ENCODE measurements around the gene CYP1A1.

DNA sequence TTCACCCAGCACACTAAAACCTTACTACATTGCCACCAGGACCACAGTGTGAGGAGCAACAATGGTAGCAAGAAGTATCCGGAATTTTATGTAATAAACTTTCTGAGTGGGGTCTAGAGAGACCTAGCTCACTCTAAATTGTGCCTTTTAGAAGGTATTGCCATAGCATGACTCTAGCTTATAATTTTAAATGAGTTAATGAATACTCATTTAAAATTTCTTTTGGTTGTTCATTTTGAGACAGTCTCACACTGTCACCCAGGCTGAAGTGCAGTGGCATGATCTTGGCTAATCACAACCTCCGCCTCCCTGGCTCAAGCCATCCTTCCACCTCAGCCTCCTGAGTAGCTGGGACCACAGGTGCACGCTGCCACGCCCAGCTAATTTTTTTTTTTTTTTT, 55.7 kb downstream of the CYP1A1 start:
- TF ChIP-seq, protein P1, sequence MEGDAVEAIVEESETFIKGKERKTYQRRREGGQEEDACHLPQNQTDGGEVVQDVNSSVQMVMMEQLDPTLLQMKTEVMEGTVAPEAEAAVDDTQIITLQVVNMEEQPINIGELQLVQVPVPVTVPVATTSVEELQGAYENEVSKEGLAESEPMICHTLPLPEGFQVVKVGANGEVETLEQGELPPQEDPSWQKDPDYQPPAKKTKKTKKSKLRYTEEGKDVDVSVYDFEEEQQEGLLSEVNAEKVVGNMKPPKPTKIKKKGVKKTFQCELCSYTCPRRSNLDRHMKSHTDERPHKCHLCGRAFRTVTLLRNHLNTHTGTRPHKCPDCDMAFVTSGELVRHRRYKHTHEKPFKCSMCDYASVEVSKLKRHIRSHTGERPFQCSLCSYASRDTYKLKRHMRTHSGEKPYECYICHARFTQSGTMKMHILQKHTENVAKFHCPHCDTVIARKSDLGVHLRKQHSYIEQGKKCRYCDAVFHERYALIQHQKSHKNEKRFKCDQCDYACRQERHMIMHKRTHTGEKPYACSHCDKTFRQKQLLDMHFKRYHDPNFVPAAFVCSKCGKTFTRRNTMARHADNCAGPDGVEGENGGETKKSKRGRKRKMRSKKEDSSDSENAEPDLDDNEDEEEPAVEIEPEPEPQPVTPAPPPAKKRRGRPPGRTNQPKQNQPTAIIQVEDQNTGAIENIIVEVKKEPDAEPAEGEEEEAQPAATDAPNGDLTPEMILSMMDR (IDR thresholded peaks at IDR 0.05; ENCODE audit: low read length), result no peak
- TF ChIP-seq EZH2 (IDR thresholded peaks at IDR 0.05; ENCODE audit: borderline replicate concordance, low read length), result no peak

All from OCI-LY1 (cell line).